Limb (tissue), 2 donors: ENCODE results near the gene GLI3.

Source experiments
- DNase-seq, 2 donors: peaks; one replicate each; pipeline ENCODE4 v3.0.0-alpha.2; 2016; ENCODE audit errors: extremely low spot score in 2 of 2

The GLI3 gene

GRCh38 chr7:42082144-42082543 is 154.9 kb downstream of the GLI3 start:
- DNase-seq, result no peak

- no peak for DNase-seq
Measured at GRCh38 chr7:42081671-42082070, 155.3 kb downstream of the GLI3 start.

DNA sequence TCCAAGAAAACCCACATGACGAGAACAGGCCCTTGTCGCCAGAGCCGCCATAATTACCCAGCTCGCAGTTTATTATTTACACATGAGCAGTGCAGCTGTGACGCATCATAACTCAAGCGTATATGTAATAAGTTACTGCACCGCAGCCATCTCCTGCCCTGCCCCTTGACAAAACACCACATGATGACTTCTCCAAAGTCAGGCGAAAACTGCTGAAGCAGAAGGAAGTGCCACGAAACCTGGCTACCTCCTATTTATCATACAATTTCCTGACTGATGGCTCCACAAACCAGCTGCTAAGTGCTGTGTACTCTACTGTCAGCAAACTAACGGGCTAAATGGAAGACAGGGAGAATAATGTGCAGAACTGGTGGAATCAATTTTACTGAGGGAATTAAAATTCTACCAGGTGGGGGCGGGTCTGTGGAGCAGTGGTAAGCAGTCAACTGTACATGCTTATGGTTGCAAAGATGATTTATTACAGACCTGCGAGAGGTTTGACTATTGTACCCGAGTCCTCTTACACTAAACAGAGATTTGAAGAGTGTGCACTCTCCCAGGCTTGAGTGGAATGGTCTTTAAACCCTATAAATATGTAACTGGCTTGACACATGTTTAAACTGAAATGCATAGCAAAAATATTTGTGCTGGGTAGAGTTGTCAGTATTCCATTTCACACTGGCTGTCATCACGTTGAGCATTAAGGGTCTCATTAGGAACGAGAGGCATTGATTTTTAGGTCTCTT is 156.0 kb downstream of the GLI3 start:
- DNase-seq, result no peak

DNA sequence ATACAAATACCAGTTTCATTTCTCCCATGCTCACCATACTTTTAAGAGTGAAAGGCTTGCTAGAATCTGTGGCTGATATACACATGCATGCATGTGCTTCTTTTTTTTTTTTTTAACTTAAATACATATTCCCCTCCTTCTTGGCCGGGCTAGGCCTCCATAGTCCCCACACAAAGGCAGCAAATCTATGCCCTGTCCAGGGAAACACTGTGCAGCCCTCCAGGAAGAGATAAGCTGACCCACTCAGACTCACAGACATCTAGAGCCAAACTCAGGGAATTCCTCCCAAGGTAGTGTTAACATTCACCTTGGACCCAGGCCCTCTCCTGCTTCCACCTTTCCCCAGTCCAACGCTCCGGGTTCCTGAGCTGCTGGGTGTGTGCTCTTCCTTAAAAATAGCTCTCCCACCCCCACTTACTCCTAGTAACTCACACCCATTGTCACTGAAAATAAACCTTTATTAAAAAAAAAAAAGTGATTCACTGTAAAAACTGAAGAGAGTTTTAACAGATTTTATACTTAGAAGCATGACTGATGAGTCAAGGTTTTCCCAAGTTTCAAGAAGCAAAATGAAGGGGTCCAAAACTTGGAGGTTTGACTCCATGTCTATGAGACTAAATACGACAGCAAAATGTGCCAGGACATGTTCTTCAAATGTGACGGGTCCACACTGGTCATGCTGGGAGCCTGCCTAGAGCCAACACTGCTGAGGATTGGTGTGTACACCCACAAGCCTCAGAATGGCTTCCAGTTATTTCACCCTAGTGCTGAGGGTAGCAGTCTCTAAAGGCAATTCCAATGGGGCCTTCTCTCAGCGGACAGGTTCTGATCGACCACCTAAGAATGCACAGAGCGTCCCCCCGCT is 159.5 kb downstream of the GLI3 start:
- DNase-seq, result no peak

- DNase-seq, result no peak
Measured at GRCh38 chr7:42076870-42077269, 160.1 kb downstream of the GLI3 start.

GRCh38 chr7:42075418-42075817 is 161.6 kb downstream of the GLI3 start:
- no peak for DNase-seq

GRCh38 chr7:42074076-42074475 is 162.9 kb downstream of the GLI3 start:
- no peak for DNase-seq

DNA sequence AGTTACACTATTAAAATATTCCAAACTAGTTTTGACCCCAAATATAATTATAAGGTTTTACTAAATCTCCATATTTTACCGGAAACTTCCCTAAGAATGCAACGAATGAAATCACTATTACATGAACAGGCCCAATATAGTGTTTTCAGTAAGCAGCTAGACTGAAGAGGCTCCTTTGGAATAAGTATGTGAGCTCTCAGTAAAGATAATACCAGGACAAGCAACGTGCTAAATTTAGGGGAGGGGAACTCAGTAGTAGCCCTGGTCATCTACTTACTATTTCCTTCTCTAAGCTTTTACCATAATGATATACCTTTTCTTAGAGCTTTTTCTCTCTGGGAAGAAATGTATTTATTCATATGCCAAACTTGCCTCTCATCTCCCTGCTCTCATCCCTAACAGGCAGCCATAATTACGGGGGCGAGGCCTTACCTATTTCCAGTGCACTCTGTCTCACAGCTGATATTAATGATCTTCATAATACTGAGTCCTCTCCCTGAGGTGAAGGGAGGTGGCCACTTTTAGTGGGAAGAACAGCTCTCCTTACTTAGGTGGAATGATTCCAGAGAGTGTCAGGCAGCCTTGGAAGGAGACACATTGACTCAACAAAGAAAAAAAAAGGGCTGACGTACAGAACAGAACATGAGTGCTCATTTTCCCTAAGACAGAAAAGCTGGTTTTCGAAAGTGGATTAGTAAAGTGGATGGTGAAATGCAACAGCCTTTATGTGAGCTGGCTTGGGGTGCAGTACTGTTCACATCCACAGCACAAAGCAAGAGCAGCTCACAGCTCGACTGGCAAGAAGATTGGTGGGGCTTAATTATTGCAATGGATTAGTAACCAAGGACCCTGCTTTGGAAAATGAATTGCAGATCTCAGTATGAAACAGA is 165.4 kb downstream of the GLI3 start:
- DNase-seq, result no peak

DNA sequence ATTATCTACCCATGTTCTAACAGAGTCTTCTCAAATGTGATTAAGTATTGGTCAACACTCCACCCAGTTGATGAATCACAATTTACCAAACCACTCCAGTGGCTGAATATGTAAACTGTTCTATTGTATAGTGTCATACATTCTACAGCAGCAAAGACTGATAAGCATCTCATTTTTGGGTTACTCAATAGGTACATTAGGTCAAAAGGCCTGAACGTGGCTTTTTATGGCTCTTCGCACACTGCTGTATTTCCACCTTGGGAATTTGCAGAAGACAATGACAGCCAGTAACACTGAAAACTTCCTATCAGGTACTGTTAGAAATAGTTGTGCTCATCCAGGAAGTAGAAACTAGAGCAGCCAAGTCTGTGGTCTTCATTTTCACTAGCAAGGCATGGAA is 166.9 kb downstream of the GLI3 start:
- DNase-seq, result no peak

DNA sequence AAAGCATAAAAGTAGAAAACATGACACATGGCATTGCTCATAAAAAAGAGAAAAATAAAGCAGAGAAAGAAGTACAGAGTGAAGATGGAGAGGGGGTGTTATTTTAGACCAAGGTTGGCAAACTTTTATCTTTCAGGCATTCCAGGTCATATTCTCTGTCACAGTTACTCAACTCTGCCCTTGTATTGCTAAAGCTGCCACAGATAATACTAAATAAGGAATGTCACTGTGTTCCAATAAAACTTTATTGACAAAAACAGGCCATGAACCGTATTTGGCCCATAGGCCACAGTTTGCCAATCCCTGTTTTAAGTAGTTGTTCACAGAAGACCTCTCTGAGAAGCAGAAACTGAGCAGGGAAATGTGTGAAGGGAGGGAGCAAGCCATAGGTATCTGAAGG is 167.4 kb downstream of the GLI3 start:
- DNase-seq, result no peak

- no peak for DNase-seq
Measured at GRCh38 chr7:42068554-42069280, 168.3 kb downstream of the GLI3 start.

GRCh38 chr7:42065942-42066341 is 171.1 kb downstream of the GLI3 start:
- DNase-seq, result no peak

DNA sequence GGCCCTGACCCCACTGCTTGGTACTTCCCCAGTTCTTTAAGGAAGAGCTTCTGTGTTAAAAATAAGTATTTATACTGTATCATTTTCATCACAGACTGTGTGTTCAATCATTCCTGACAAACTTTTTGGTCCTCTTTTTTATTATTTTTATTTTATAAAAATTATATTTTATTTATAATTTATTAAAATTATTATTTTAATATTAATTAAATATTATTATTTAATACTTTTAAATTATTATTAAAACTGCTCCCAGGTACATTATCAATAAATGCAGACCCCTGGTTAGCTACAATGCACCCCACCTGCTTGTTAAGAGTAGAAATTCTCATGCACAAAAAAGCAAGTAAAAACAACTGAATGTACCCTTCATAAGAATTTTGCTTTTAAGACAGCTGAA is 172.0 kb downstream of the GLI3 start:
- no peak for DNase-seq

DNA sequence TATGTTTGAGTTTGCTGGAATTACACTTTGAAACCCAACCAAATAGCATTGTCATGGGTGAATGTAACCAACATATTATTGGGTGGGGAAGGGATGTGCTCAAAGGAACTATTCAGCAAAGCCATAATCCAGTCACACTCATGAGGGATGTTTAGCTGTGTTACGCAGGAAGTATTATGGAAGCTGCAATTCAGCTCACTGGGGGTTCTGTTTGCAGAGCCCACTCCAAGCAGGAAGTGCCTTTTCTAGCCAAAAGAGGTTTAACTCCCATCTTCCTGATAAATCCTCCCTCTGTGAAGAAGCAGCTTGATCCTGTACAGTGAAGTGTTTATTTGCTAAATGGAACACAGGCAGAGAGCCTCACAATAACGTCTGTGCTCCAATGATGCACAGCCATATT is 172.5 kb downstream of the GLI3 start:
- DNase-seq, result no peak

DNA sequence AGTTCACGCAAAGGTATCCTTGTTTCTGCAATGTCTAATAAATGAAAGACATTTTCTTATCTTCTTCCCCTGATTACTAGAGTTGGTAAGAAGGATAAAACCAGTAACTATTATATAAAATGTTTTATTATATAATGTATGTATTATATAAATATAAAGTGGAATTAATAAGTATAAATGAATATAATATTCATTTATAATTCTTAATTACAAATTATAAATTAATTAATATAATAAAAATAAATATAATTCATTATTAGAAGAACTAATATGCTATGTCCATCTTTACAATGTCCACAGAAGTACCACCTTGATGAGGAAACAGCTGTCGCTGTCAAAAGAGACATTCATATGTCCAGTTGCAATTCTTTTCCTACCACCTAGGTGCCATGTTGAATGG is 177.7 kb downstream of the GLI3 start:
- DNase-seq, result no peak

DNA sequence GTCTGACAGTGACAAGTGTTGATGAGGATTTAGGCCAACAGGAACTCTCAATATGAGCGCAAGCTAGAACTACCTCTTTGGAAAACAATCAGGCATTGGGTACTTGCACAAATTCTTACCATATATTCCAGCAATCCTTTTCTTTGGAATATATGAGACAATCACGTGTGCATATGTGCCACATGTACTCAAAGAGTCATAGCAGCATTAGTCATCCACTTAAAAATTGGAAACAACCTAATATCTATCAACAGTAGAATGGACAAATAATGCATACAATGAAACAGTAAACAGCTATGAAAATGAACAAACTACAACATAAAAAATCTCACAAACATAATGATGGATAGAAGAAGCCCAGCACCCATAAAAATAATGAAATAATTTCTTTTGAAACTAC is 179.7 kb downstream of the GLI3 start:
- no peak for DNase-seq

GRCh38 chr7:42055171-42055570 is 181.8 kb downstream of the GLI3 start:
- DNase-seq, result no peak

DNA sequence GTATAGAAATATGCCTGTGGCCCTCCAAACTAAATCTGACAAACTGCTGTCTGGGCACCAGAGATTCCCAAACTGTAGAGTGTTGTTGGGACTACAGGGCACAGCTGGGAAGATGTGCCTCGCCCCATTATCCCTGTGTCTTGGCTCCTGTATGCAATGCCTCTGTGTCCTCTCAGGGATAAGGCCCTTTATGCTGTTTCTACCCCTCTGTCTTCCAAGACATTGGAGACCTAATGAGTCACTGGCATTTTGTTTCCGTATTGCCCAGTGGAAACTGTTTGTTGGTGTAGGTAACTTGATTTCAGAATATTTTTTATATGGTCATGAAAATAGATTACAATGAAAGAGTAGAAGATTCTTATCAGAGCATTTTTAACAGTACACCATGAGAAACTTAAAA is 183.2 kb downstream of the GLI3 start:
- no peak for DNase-seq

DNA sequence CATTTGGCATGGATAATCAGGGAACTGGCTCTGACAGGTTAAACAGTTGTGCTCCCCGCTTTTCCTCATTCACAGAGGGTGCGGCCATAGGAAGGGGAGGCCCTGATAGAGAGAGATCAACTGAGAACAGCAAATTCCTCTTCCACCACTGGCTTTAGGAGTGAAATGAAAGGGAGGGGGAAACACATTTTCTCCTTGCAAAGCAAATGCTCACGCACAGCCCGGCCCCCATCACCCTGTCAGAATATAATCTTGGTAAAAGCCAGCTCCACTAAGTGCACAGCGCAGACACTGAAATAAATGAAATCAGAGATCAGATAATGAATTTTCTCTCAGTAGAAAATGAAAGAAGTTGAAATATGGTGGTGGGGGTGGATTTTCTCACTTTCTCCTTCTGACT is 187.2 kb downstream of the GLI3 start:
- DNase-seq, result no peak

GRCh38 chr7:42046483-42046882 is 190.5 kb downstream of the GLI3 start:
- no peak for DNase-seq

DNA sequence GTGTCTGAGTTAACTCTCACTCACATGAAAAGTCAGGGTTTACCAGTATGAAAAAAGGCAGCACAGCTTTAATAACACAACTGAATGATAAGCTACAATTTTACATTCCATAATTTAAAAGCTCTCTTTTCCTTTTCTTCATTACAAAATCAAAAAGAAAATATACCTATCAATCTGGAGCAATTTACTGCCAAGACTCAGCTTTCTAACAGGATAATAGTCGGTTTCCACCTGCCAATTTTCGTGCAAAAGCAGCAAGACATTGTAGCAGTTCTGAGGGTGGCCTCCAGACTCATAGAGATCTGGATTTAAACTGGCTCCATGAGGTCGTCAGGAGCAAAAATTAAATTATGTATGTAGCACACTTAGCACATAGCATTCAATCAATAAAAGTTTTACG is 191.0 kb downstream of the GLI3 start:
- no peak for DNase-seq
